HG02759 (cell line): Measurements from ENCODE around the gene INMT.

ENCODE experiments used
- ATAC-seq: cut with Tn5 transposase; IDR thresholded peaks from one replicate; pipeline ENCODE4 v1.9.1; 2021; ENCODE audit warnings: mild to moderate bottlenecking, moderate library complexity; ENCODE audit not compliant: unreplicated experiment

The INMT gene

GRCh38 chr7:30750683-30751650 lies 968 bp upstream of the INMT start:
- no peak for ATAC-seq

GRCh38 chr7:30752484-30752883 lies 549 bp downstream of the INMT start:
- no peak for ATAC-seq

- no peak for ATAC-seq
Observed at GRCh38 chr7:30752979-30753378, 1.0 kb downstream of the INMT start.

GRCh38 chr7:30754315-30754877 lies 2.5 kb downstream of the INMT start:
- ATAC-seq: no peak

GRCh38 chr7:30755384-30756154 lies 3.6 kb downstream of the INMT start:
- no peak for ATAC-seq

GRCh38 chr7:30757342-30757692 lies 5.4 kb downstream of the INMT start:
- ATAC-seq: no peak

GRCh38 chr7:30760514-30761213 lies 8.7 kb downstream of the INMT start:
- ATAC-seq: no peak

- ATAC-seq: no peak
Observed at GRCh38 chr7:30761214-30762156, 9.6 kb downstream of the INMT start.

- ATAC-seq: peak; percentile 86
Observed at GRCh38 chr7:30764030-30764975, 12.4 kb downstream of the INMT start.

GRCh38 chr7:30765408-30765807 lies 13.5 kb downstream of the INMT start:
- no peak for ATAC-seq

- no peak for ATAC-seq
Observed at GRCh38 chr7:30770845-30771173, 18.9 kb downstream of the INMT start.

- ATAC-seq: peak; percentile 91
Observed at GRCh38 chr7:30771174-30771879, 19.4 kb downstream of the INMT start, which contains the start of gene MINDY4. Gene MINDY4, plus strand, starts transcription at chr7:30771417. Its CDS starts 77 bp downstream, at chr7:30771494.

GRCh38 chr7:30771880-30772425 lies 20.0 kb downstream of the INMT start:
- ATAC-seq: peak; percentile 22

- ATAC-seq: no peak
Observed at GRCh38 chr7:30772984-30773383, 21.0 kb downstream of the INMT start.

- no peak for ATAC-seq
Observed at GRCh38 chr7:30775992-30776391, 24.1 kb downstream of the INMT start.

- ATAC-seq: no peak
Observed at GRCh38 chr7:30776971-30777370, 25.0 kb downstream of the INMT start.

- ATAC-seq: no peak
Observed at GRCh38 chr7:30778255-30779025, 26.5 kb downstream of the INMT start.
